ENCODE data around the gene PDE7B. TPM values are rescaled to one million over a fixed set of nuclear protein-coding genes. Genes with fewer than 3 reads are reported as not detected.

The PDE7B gene
- polyA plus RNA-seq, 1 donor (not counting 4 experiments of a cell fraction or from before 2014, with no cell fraction given) = 0.01 TPM

DNA sequence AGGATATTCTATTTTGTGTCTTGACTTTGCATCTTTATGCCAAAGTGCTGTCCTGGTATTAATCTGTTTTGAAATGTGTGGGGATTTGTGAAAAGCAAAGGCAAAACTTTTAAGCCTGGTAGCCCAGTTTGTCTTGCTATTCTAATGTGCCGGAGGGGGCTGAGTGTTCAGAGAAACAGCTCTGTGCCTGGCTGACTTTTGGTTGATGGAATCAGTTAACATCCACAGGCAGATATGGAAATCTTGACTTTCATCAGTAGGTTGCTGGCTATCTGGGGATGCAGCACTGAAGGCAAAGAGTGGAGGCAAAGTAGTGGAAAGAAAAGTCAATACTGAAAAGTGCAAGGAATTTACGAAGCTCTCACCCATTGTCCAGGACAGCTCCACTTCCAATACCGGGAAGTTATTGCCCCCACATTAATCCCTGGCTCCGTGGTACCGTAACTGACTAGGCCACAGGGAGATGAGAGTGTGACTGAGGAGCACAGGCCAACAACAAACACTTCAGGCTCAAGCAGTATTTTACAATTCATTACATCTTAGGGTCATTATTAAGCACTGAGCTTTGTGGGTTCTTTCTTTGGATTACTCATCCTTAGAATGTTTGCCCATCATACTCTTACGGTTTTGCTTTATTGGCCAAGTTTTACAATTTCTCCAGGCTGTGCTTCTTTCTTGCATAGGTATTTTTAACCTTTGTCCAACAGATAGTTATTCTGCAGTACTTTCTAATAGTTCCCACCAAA lies 234.0 kb downstream of the PDE7B start:
- no peaks in the 10 kb centered on the region for H3K36me3 ChIP-seq (ENCODE audit: control insufficient read depth in 2 of 2, extremely low read depth in 1 of 2, insufficient read depth in 2 of 2, low read length in 2 of 2)
- no peak for FAIRE-seq
- no peaks in the 10 kb centered on the region for H3K79me2 ChIP-seq (ENCODE audit: control insufficient read depth, insufficient read depth, low read length)
- no peak overlapping the region for H3K4me2 ChIP-seq (ENCODE audit: control insufficient read depth, extremely low read depth, insufficient read depth, low read depth, low read length)
- no peaks in the 10 kb centered on the region for H4K20me1 ChIP-seq (ENCODE audit: control insufficient read depth, extremely low read depth, insufficient read depth, low read length)
- H2AFZ ChIP-seq (ENCODE audit: control insufficient read depth, low read length) = no peak overlapping the region
- H3K4me1 ChIP-seq (ENCODE audit: control insufficient read depth, extremely low read depth, insufficient read depth, low read length) = no peaks in the 10 kb centered on the region
- no peak for DNase-seq (ENCODE audit: low read depth, low spot score)
- H3K9ac ChIP-seq (ENCODE audit: control insufficient read depth, extremely low read depth, insufficient read depth, low read length) = no peak overlapping the region
- dilution Hi-C loops (cut with MboI; ENCODE audit: extremely low pct_ligation_motif_present, low sequenced_read_pairs) = no loop called here
- H3K4me3 ChIP-seq (ENCODE audit: control insufficient read depth in 2 of 3, extremely low read depth in 1 of 3, insufficient read depth in 2 of 3, low read depth in 1 of 3, low read length in 3 of 3) = no peak overlapping the region
- no peaks in the 10 kb centered on the region for H3K9me3 ChIP-seq (ENCODE audit: control insufficient read depth, low read depth, low read length)
- TF ChIP-seq, protein P1, sequence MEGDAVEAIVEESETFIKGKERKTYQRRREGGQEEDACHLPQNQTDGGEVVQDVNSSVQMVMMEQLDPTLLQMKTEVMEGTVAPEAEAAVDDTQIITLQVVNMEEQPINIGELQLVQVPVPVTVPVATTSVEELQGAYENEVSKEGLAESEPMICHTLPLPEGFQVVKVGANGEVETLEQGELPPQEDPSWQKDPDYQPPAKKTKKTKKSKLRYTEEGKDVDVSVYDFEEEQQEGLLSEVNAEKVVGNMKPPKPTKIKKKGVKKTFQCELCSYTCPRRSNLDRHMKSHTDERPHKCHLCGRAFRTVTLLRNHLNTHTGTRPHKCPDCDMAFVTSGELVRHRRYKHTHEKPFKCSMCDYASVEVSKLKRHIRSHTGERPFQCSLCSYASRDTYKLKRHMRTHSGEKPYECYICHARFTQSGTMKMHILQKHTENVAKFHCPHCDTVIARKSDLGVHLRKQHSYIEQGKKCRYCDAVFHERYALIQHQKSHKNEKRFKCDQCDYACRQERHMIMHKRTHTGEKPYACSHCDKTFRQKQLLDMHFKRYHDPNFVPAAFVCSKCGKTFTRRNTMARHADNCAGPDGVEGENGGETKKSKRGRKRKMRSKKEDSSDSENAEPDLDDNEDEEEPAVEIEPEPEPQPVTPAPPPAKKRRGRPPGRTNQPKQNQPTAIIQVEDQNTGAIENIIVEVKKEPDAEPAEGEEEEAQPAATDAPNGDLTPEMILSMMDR (optimal IDR thresholded peaks at IDR 0.05 in 1 of 3, IDR thresholded peaks at IDR 0.05 in 1 of 3, conservative IDR thresholded peaks at IDR 0.05 in 1 of 3; ENCODE audit: extremely low read depth in 1 of 3, insufficient read depth in 2 of 3, low read length in 3 of 3) = no peak
- TF ChIP-seq EZH2 (IDR thresholded peaks at IDR 0.05; ENCODE audit: low read length) = no peak
- no peaks in the 10 kb centered on the region for H3K27me3 ChIP-seq (ENCODE audit: control insufficient read depth, extremely low read depth, insufficient read depth, low read length)
- no peak overlapping the region for H3K27ac ChIP-seq (ENCODE audit: control insufficient read depth, insufficient read depth, low read length)
- H3K9me1 ChIP-seq (ENCODE audit: control insufficient read depth, extremely low read depth, insufficient read depth, low read length) = no peaks in the 10 kb centered on the region

DNA sequence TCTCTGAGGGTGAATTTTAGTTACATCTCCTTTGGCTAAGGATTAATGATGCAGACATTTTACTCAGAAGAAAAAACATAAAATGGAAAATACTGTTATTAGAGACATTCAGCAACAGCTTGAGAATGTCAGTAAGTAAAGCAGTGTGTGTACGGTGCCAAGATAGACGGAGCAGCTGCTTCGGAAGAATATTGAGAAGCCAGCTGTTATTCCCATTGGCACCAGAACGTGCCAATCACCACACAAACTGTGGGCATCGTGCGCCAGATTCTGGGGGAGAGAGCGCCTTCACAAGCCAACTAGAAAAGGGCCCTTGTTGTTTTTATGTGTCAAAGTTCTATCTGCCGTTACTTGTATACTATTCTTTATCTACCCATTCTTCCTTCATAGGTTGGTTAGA lies 235.2 kb downstream of the PDE7B start:
- DNase-seq (ENCODE audit: low read depth, low spot score) = no peak
- no peaks in the 10 kb centered on the region for H3K36me3 ChIP-seq (ENCODE audit: control insufficient read depth in 2 of 2, extremely low read depth in 1 of 2, insufficient read depth in 2 of 2, low read length in 2 of 2)
- TF ChIP-seq, protein P1 (optimal IDR thresholded peaks at IDR 0.05 in 1 of 3, IDR thresholded peaks at IDR 0.05 in 1 of 3, conservative IDR thresholded peaks at IDR 0.05 in 1 of 3; ENCODE audit: extremely low read depth in 1 of 3, insufficient read depth in 2 of 3, low read length in 3 of 3) = no peak
- TF ChIP-seq EZH2 (IDR thresholded peaks at IDR 0.05; ENCODE audit: low read length) = no peak
- dilution Hi-C loops (cut with MboI; ENCODE audit: extremely low pct_ligation_motif_present, low sequenced_read_pairs) = no loop called here
- H3K4me2 ChIP-seq (ENCODE audit: control insufficient read depth, extremely low read depth, insufficient read depth, low read depth, low read length) = no peak overlapping the region
- no peak overlapping the region for H3K9ac ChIP-seq (ENCODE audit: control insufficient read depth, extremely low read depth, insufficient read depth, low read length)
- no peaks in the 10 kb centered on the region for H3K27me3 ChIP-seq (ENCODE audit: control insufficient read depth, extremely low read depth, insufficient read depth, low read length)
- no peak overlapping the region for H3K27ac ChIP-seq (ENCODE audit: control insufficient read depth, insufficient read depth, low read length)
- H2AFZ ChIP-seq (ENCODE audit: control insufficient read depth, low read length) = no peak overlapping the region
- no peak overlapping the region for H3K4me3 ChIP-seq (ENCODE audit: control insufficient read depth in 2 of 3, extremely low read depth in 1 of 3, insufficient read depth in 2 of 3, low read depth in 1 of 3, low read length in 3 of 3)
- H3K9me3 ChIP-seq (ENCODE audit: control insufficient read depth, low read depth, low read length) = no peaks in the 10 kb centered on the region
- no peaks in the 10 kb centered on the region for H3K79me2 ChIP-seq (ENCODE audit: control insufficient read depth, insufficient read depth, low read length)
- H3K9me1 ChIP-seq (ENCODE audit: control insufficient read depth, extremely low read depth, insufficient read depth, low read length) = no peaks in the 10 kb centered on the region
- FAIRE-seq = no peak
- H3K4me1 ChIP-seq (ENCODE audit: control insufficient read depth, extremely low read depth, insufficient read depth, low read length) = no peaks in the 10 kb centered on the region
- no peaks in the 10 kb centered on the region for H4K20me1 ChIP-seq (ENCODE audit: control insufficient read depth, extremely low read depth, insufficient read depth, low read length)
